B cell (primary cell): Measurements from ENCODE around the gene AK1. TPM values are rescaled to one million over a fixed set of nuclear protein-coding genes. Genes with fewer than 3 reads are reported as not detected.

Experiments
- ATAC-seq: fragments of 200-7000 bp; cut with Tn5 transposase; one replicate; pipeline ENCODE4 v1.10.0; 2021; ENCODE audit warnings: low read depth, mild to moderate bottlenecking, moderate number of reproducible peaks, moderate library complexity
- CTCF ChIA-PET: fragments of 350-600 bp; sonication (Branson Sonifier 250); formaldehyde crosslinking; loops from one replicate; lab custom pipeline; 2021; ENCODE audit warnings: antibody characterized with exemption, inconsistent platforms; lab: Charles Lee
- POLR2A ChIA-PET: fragments of 350-600 bp; sonication (Branson Sonifier 250); formaldehyde crosslinking; loops from one replicate; lab custom pipeline; 2021; ENCODE audit warnings: antibody characterized with exemption; lab: Charles Lee
- DNase-seq: peaks from one replicate; pipeline ENCODE4 v3.0.0; 2013
- H2AFZ ChIP-seq: 2 replicates; pipeline ENCODE4 v1.6.1; 2012; ENCODE audit warnings: mild to moderate bottlenecking, low read depth, low read length; ENCODE audit not compliant: insufficient read depth, poor library complexity, severe bottlenecking
- H3K27ac ChIP-seq, 2 donors: 1 replicate in 1 of 2; 2 replicates in 1 of 2; pipeline ENCODE4 v1.5.1; 2012 to 2013; ENCODE audit warnings: low read length in 2 of 2, mild to moderate bottlenecking in 2 of 2, moderate library complexity in 1 of 2
- H3K27me3 ChIP-seq, 4 experiments: fragments of 200-600 bp in 1 of 4; sonication (generic) in 1 of 4; replicated peaks in 1 of 4; 1 replicate in 2 of 4; 2 replicates in 2 of 4; pipeline versions ENCODE4 v1.6.1 to v1.7.0; 2013 to 2016; ENCODE audit warnings: low read length in 3 of 4, mild to moderate bottlenecking in 2 of 4, mixed read lengths in 1 of 4, moderate library complexity in 1 of 4; ENCODE audit not compliant: insufficient read depth in 4 of 4, control insufficient read depth in 3 of 4; ENCODE audit errors: control extremely low read depth in 1 of 4
- H3K36me3 ChIP-seq, 2 experiments: replicated peaks in 1 of 2; 1 replicate in 1 of 2; 2 replicates in 1 of 2; pipeline versions ENCODE4 v1.6.1 to v1.7.1; 2013; ENCODE audit warnings: low read length in 1 of 2; ENCODE audit not compliant: insufficient read depth in 2 of 2, control insufficient read depth in 1 of 2; ENCODE audit errors: control extremely low read depth in 1 of 2, extremely low read depth in 1 of 2
- H3K4me1 ChIP-seq, 2 donors: fragments of 200-600 bp in 1 of 2; sonication (generic) in 1 of 2; 1 replicate in 1 of 2; 2 replicates in 1 of 2; pipeline versions ENCODE4 v1.5.1 to v1.6.1; 2013 to 2017; ENCODE audit warnings: low read length in 2 of 2; ENCODE audit not compliant: control insufficient read depth in 2 of 2, insufficient read depth in 2 of 2
- H3K4me2 ChIP-seq: replicated peaks from 2 replicates; pipeline ENCODE3; 2012; ENCODE audit warnings: mild to moderate bottlenecking, low read depth, low read length; ENCODE audit not compliant: poor library complexity, severe bottlenecking
- H3K4me3 ChIP-seq, 5 experiments: fragments of 200-600 bp in 1 of 5; sonication (generic) in 1 of 5; 1 replicate in 3 of 5; 2 replicates in 2 of 5; pipeline versions ENCODE4 v1.5.1 to v1.7.0; 2011 to 2016; ENCODE audit warnings: low read length in 4 of 5, mild to moderate bottlenecking in 4 of 5, low read depth in 2 of 5, control low read depth in 1 of 5, moderate library complexity in 1 of 5; ENCODE audit not compliant: insufficient read depth in 1 of 5; ENCODE audit errors: control extremely low read depth in 1 of 5, extremely low read depth in 1 of 5
- H3K79me2 ChIP-seq: fragments of 200-600 bp; sonication (generic); one replicate; pipeline ENCODE4 v1.6.0; 2016; ENCODE audit warnings: low read length; ENCODE audit not compliant: control insufficient read depth, insufficient read depth
- H3K9ac ChIP-seq: fragments of 200-600 bp; sonication (generic); 2 replicates; pipeline ENCODE4 v1.6.1; 2017; ENCODE audit warnings: mild to moderate bottlenecking, low read length, moderate library complexity
- H3K9me3 ChIP-seq, 3 donors: one replicate each; pipeline versions ENCODE4 v1.6.1 to v1.7.1; 2013; ENCODE audit warnings: low read length in 2 of 3; ENCODE audit not compliant: control insufficient read depth in 2 of 3, insufficient read depth in 1 of 3; ENCODE audit errors: control extremely low read depth in 1 of 3
- H4K20me1 ChIP-seq: 2 replicates; pipeline ENCODE4 v1.6.0; 2012; ENCODE audit warnings: mild to moderate bottlenecking, low read length; ENCODE audit not compliant: insufficient read depth, control insufficient read depth, poor library complexity, severe bottlenecking
- H3K27ac Mint-ChIP-seq: one replicate; pipeline ENCODE4 v1.8.0; 2021; ENCODE audit warnings: mixed read lengths
- H3K27me3 Mint-ChIP-seq: one replicate; pipeline ENCODE4 v1.8.0; 2021; ENCODE audit warnings: mixed read lengths
- H3K4me1 Mint-ChIP-seq: one replicate; pipeline ENCODE4 v1.8.0; 2021; ENCODE audit warnings: mixed read lengths
- H3K4me3 Mint-ChIP-seq: one replicate; pipeline ENCODE4 v1.8.0; 2021; ENCODE audit warnings: mixed read lengths
- H3K9me3 Mint-ChIP-seq: one replicate; pipeline ENCODE4 v1.8.0; 2022; ENCODE audit warnings: mixed read lengths; ENCODE audit not compliant: insufficient read depth
- CTCF ChIP-seq: fragments of 200-600 bp; IDR thresholded peaks from one replicate; pipeline ENCODE4 v1.8.0; 2022; ENCODE audit warnings: antibody characterized with exemption, mild to moderate bottlenecking
- EZH2 ChIP-seq: IDR thresholded peaks from 2 replicates; pipeline ENCODE4 v1.6.1; 2012; ENCODE audit warnings: borderline replicate concordance, low read depth, mild to moderate bottlenecking, moderate library complexity, low read length; ENCODE audit not compliant: insufficient read depth, poor library complexity, severe bottlenecking
- WGBS: methylation state at CpG from one replicate; pipeline ENCODE4 v1.1.5; 2013; ENCODE audit warnings: missing lambda C conversion rate; ENCODE audit not compliant: insufficient coverage; 5-methylcytosine and 5-hydroxymethylcytosine counted together
- intact Hi-C: fragments of 100-400 bp; cut with micrococcal nuclease; formaldehyde crosslinking; loops from one replicate; pipeline ENCODE4 v1.10.0; 2022
- polyA plus RNA-seq: library from polyadenylated mRNA; depleted of rRNA; stranded (reverse); fragments of >200 nt; gene quantifications from 2 replicates; pipeline ENCODE4 v1.2.3, GENCODE V29; 2012
- small RNA-seq: library from RNA; depleted of rRNA; stranded (forward); fragments of <200 nt; gene quantifications from one replicate; pipeline ENCODE3, GENCODE V24; 2012; ENCODE audit warnings: low replicate concordance, low read depth; ENCODE audit not compliant: insufficient read length
- total RNA-seq, 2 donors: library from RNA; stranded (reverse); fragments of 120-200 nt in 1 of 2; gene quantifications; 1 replicate in 1 of 2; 2 replicates in 1 of 2; pipeline versions ENCODE4 v1.2.3 to v1.2.4, GENCODE V29; 2013 to 2022

Gene AK1
- total and polyA plus RNA-seq, 2 donors (not counting 1 experiment from before 2014, with no cell fraction given), result 28.0 to 31.8 TPM

- intact Hi-C loops, result no loop called here
- Histone ChIP-seq H3K9ac (no peak overlapping the region), H2AFZ (no peak overlapping the region), H4K20me1 (no peaks in the 10 kb centered on the region), H3K4me3 (no peak overlapping the region), H3K4me1 (no peaks in the 10 kb centered on the region), H3K36me3 (peaks cover 0 to 28% of the 10 kb centered on the region in 2 experiments), H3K27me3 (no peaks in the 10 kb centered on the region), H3K4me2 (no peak overlapping the region), H3K79me2 (no peaks in the 10 kb centered on the region), H3K27ac (no peak overlapping the region), H3K9me3 (peaks cover 0 to 4% (median 0%) of the 10 kb centered on the region in 3 donors)
- Mint-ChIP-seq H3K4me1 (no peaks in the 10 kb centered on the region), H3K9me3 (no peaks in the 10 kb centered on the region), H3K27me3 (no peaks in the 10 kb centered on the region), H3K4me3 (no peak overlapping the region), H3K27ac (no peak overlapping the region)
- TF ChIP-seq EZH2, result no peak
- no peak for TF ChIP-seq CTCF
- WGBS, result 93% methylated on average over 15 of the region's 17 CpGs
- DNase-seq, result no peak
- ATAC-seq, result no peak
- CTCF ChIA-PET, result interaction anchor here (0.6 to 1.0 kb wide), 2 partner anchors 12 to 228 kb away, joined by 3 read pairs; no protein-coding TSS in a partner anchor
- POLR2A ChIA-PET, result no interaction called here
Measured at GRCh38 chr9:127817881-127818434, 59.5 kb downstream of the AK1 start.

- Histone ChIP-seq H3K9ac (no peak overlapping the region), H4K20me1 (no peaks in the 10 kb centered on the region), H3K9me3 (peaks cover 0 to 4% (median 0%) of the 10 kb centered on the region in 3 donors), H2AFZ (no peak overlapping the region), H3K27ac (no peak overlapping the region), H3K4me2 (no peak overlapping the region), H3K36me3 (peaks cover 0 to 35% of the 10 kb centered on the region in 2 experiments), H3K27me3 (no peaks in the 10 kb centered on the region), H3K4me3 (no peak overlapping the region), H3K79me2 (no peaks in the 10 kb centered on the region), H3K4me1 (no peaks in the 10 kb centered on the region)
- no peaks in the 10 kb centered on the region for H3K4me1 Mint-ChIP-seq
- no peaks in the 10 kb centered on the region for H3K27me3 Mint-ChIP-seq
- no peak for TF ChIP-seq EZH2
- no peak for TF ChIP-seq CTCF
- DNase-seq (no peak), ATAC-seq (no peak)
- POLR2A ChIA-PET, result no interaction called here
- CTCF ChIA-PET, result interaction anchor here (1.0 kb wide), 1 partner anchor 11 kb away, joined by 3 read pairs; no protein-coding TSS in a partner anchor
- intact Hi-C loops, result no loop called here
- no peaks in the 10 kb centered on the region for H3K9me3 Mint-ChIP-seq
- H3K4me3 Mint-ChIP-seq, result no peak overlapping the region
- 97% methylated on average over 7 of the region's 8 CpGs for WGBS
- no peak overlapping the region for H3K27ac Mint-ChIP-seq
Measured at GRCh38 chr9:127816728-127817127, 60.7 kb downstream of the AK1 start.

Small RNAs within 50 kb of the gene (small RNA-seq; reads per million reads assigned to genes)
- not detected for gene MIR4672
- gene RF00019, result not detected
- gene RNA5SP296, result not detected

Other genes starting within 250 kb of the AK1 start
- not detected in 2 replicates for gene CFAP157, start 170.7 kb downstream of the AK1 start, total RNA-seq
- gene CFAP157, start 170.7 kb downstream of the AK1 start, polyA plus RNA-seq, result 0.03 TPM in 1 of 2 replicates, not detected in the other
- 6.2 and 7.6 TPM in 2 replicates for gene PTRH1, start 162.0 kb downstream of the AK1 start, total RNA-seq
- 2.0 and 6.3 TPM in 2 replicates for gene PTRH1, start 162.0 kb downstream of the AK1 start, polyA plus RNA-seq
- gene TTC16, start 161.6 kb downstream of the AK1 start, total RNA-seq, result not detected in 2 replicates
- gene TTC16, start 161.6 kb downstream of the AK1 start, polyA plus RNA-seq, result 0.25 and 0.33 TPM in 2 replicates
- gene TOR2A, start 142.4 kb downstream of the AK1 start, total RNA-seq, result 14.3 and 15.8 TPM in 2 replicates
- 19.1 and 26.5 TPM in 2 replicates for gene TOR2A, start 142.4 kb downstream of the AK1 start, polyA plus RNA-seq
- 66.3 and 70.1 TPM in 2 replicates for gene SH2D3C, start 99.0 kb downstream of the AK1 start, total RNA-seq
- 67.6 and 85.5 TPM in 2 replicates for gene SH2D3C, start 99.0 kb downstream of the AK1 start, polyA plus RNA-seq
- 167 and 176 TPM in 2 replicates for gene CDK9, start 91.6 kb downstream of the AK1 start, total RNA-seq
- gene CDK9, start 91.6 kb downstream of the AK1 start, polyA plus RNA-seq, result 145 and 163 TPM in 2 replicates
- 136 and 137 TPM in 2 replicates for gene FPGS, start 74.8 kb downstream of the AK1 start, total RNA-seq
- gene FPGS, start 74.8 kb downstream of the AK1 start, polyA plus RNA-seq, result 89.9 and 103 TPM in 2 replicates
- gene ENG, start 23.0 kb downstream of the AK1 start, total RNA-seq, result 12.6 and 14.0 TPM in 2 replicates
- gene ENG, start 23.0 kb downstream of the AK1 start, polyA plus RNA-seq, result 3.5 and 5.4 TPM in 2 replicates
- gene ST6GALNAC6, start 21.9 kb upstream of the AK1 start, total RNA-seq, result 126 and 136 TPM in 2 replicates
- 54.7 and 68.0 TPM in 2 replicates for gene ST6GALNAC6, start 21.9 kb upstream of the AK1 start, polyA plus RNA-seq
- gene ST6GALNAC4, start 39.4 kb upstream of the AK1 start, total RNA-seq, result 198 and 199 TPM in 2 replicates
- gene ST6GALNAC4, start 39.4 kb upstream of the AK1 start, polyA plus RNA-seq, result 80.5 and 98.8 TPM in 2 replicates
- gene PIP5KL1, start 53.1 kb upstream of the AK1 start, total RNA-seq, result 1.4 and 2.1 TPM in 2 replicates
- gene PIP5KL1, start 53.1 kb upstream of the AK1 start, polyA plus RNA-seq, result 0.75 and 0.88 TPM in 2 replicates
- 42.9 and 45.9 TPM in 2 replicates for gene DPM2, start 60.2 kb upstream of the AK1 start, total RNA-seq
- gene DPM2, start 60.2 kb upstream of the AK1 start, polyA plus RNA-seq, result 19.4 and 34.1 TPM in 2 replicates
- 245 and 267 TPM in 2 replicates for gene EEIG1, start 103.3 kb upstream of the AK1 start, total RNA-seq
- 39.9 and 57.2 TPM in 2 replicates for gene EEIG1, start 103.3 kb upstream of the AK1 start, polyA plus RNA-seq
- gene NAIF1, start 189.6 kb upstream of the AK1 start, total RNA-seq, result 11.4 and 12.9 TPM in 2 replicates
- 12.6 and 16.6 TPM in 2 replicates for gene NAIF1, start 189.6 kb upstream of the AK1 start, polyA plus RNA-seq
- 12.1 and 12.4 TPM in 2 replicates for gene SLC25A25, start 190.6 kb upstream of the AK1 start, total RNA-seq
- 18.6 and 45.4 TPM in 2 replicates for gene SLC25A25, start 190.6 kb upstream of the AK1 start, polyA plus RNA-seq